ENCODE data around the gene KHDRBS2. TPM values are rescaled to one million over a fixed set of nuclear protein-coding genes. Genes with fewer than 3 reads are reported as not detected.

The KHDRBS2 gene
- polyA plus RNA-seq, 4 donors = 1.8 to 2.6 (median 2.3) TPM

DNA sequence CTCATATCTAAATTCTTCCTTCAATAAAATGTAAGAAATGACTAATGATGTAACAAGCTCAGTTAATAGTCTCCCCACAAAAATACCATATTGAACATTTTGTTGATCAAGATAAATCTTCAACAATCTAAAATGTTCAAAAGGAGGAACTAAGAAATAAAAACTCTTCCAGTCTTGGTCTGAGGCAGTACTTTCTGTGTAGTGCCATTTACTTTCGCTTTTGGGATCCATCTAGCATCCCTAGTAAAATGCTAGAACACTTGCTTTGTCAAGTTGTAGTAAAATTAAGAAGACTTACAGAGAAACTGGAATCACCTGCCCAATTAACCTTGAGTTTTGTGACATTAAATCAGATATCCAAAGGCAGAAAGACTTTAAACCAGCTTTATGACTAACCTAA lies 246.4 kb downstream of the KHDRBS2 start:
- DNase-seq (ENCODE audit: low read depth in 4 of 4, low spot score in 3 of 4) = no peak

DNA sequence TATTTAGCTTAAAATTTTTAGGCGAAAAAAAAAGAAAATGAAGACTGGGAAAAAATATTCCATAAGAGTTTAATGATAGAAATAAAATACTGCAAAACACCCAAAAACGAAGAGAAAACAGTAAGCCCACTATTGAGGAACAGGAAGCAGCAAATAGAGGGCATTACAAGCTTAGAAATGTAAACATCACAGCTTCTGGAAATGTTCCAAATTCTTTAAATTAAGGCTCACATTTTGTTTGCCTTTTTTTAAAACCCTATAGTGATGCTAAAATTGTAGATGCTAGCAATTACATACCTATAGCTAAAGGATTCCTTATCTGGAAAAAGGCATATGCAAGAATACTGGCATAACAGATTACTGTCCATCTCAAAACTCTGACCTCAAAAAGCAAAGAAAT lies 248.6 kb downstream of the KHDRBS2 start:
- no peak for DNase-seq (ENCODE audit: low read depth in 4 of 4, low spot score in 3 of 4)

DNA sequence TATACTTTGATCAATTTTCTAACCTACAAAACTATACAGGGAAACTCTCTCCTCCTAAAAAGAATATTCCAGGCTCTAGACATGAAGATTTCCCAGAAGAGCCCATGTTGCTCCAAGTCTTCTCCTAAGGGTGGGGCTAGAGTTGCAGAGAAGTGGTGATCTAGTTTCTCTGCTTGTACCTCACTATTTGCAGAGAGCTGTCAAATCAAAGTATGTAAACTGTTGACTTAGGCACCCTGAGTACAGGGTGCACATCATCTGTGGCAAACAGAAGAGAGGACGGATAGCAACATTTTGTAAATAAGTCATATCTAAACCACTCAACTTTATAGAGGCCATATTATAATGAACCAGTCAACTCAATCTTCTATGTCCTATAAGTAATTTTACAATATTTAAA lies 250.1 kb downstream of the KHDRBS2 start:
- no peak for DNase-seq (ENCODE audit: low read depth in 4 of 4, low spot score in 3 of 4)

DNA sequence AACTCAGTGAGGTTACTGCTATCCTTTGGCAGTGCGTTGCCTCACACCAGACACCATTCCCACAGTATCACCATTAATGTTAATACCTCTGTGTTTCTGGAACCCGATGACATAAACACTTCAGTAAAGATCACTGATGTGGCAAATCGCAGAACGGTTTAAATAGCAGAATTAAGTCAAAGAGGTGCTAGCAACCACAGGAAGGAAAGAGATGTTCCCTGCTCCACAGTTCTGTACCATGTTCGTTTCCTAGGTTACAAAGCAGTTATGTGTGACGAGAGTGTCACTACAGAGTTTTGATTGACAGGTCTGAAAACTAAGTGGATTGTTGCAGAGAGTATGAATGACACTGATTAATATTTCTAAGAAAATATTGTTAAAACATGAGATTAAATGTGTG lies 272.3 kb downstream of the KHDRBS2 start:
- no peak for DNase-seq (ENCODE audit: low read depth in 4 of 4, low spot score in 3 of 4)

DNA sequence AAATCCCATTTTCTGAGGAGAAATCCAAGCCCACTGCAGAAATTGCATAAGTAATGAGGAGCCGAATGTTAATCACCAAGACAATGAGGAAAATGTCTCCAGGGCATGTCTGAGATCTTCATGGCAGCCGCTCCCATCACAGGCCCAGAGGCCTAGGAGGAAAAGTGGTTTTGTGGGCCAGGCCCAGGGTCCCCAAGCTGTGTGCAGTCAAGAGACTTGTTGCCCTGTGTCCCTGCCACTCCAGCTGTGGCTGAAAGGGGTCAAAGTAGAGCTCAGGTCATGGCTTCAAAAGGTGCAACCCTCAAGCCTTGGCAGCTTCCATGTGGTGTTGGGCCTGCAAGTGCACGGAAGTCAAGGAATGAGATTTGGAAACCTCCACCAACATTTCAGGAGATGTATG lies 276.6 kb downstream of the KHDRBS2 start:
- DNase-seq (ENCODE audit: low read depth in 4 of 4, low spot score in 3 of 4) = no peak

DNA sequence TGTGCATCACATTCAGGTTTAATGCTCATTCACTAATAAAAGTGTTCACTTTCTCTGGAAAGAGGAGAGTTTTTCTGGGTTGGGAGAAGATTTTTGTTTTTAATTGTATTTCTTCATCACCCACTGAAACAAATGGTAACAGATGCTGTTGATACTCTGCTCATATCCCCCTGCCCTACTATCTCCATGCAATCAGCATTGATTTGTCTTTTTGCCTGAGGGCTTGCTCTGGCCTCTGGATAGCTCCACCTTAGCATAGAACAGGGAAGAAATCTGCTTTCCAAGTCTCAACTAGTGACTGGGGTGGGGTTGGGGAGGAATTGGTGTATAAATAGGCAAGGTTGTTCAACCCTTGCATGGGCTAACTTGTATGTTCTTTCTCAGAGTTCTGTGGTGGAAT lies 296.4 kb downstream of the KHDRBS2 start:
- no peak for DNase-seq (ENCODE audit: low read depth in 4 of 4, low spot score in 3 of 4)

DNA sequence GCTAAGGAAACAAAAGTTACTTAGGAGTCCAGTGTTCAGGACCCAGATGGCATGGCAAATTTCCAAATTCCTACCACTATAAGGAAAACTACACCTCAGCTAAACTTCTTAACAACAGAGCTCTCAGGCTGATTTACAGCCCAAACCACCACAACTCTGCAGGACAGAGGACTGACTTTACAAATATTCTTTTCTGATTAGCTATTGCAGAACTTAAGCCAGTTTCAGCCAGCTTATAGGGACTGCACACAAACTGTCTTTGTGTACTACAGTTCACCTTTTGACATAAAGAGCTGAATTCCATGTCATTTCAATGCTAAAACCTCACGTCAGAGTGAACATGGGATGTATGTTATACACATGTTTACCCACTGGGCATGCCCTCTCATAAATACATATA lies 305.4 kb downstream of the KHDRBS2 start:
- DNase-seq (ENCODE audit: low read depth in 4 of 4, low spot score in 3 of 4) = no peak

DNA sequence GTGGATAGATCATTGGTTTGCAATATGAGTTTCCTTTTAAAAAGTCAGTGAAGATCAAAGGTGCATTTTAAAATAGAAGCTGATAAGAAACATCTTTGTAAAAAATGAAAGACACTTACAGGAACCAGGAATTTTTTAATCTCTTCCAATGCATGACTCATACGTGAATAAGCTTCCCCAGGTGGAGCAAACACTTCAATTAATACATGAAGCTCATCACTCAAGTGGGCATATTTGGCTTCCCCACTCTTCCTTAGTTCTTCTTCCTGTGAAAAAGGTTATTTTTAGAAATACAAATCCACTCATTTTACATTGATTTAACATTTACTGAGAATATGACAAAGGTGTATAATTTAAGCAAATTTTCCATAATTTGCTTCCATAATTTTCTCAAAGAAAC lies 308.1 kb downstream of the KHDRBS2 start:
- no peak for DNase-seq (ENCODE audit: low read depth in 4 of 4, low spot score in 3 of 4)

DNA sequence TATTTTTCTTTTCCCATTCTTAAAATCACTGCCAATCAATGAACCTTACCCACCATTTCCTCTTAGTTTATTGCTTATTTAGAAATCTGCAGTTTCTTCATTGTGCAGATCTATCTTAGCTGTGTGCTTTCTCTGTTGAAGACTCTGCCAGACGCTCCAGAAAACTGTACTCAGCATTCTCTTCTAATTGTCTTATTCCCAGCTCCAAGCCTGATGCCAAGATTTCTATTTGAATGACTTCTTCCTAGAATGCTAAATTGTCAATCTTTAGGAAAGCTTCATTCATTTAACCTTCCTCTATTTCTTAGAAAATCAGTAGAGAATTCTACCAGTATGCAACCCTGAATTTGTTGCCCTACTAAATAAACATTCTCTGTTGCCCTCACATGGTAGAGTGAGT lies 308.9 kb downstream of the KHDRBS2 start:
- no peak for DNase-seq (ENCODE audit: low read depth in 4 of 4, low spot score in 3 of 4)

DNA sequence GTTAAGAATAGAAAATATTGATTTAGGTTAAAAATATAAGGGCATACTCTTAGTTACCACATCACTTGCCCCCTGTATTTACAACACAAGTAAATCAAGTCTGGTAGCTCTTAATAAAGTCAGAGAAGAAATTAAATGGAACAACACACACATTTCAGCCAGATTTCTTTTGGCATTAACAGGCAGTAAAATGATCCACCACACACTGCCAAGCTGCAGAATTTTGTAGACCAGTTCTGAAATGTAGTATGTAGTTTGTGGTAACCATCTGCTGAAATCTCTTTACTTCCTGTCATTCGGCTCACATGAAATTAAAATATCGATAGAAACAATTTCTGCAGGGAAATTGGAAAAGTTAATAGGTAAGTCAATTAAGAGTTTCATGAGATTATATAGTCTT lies 326.8 kb downstream of the KHDRBS2 start:
- DNase-seq (ENCODE audit: low read depth in 4 of 4, low spot score in 3 of 4) = no peak

DNA sequence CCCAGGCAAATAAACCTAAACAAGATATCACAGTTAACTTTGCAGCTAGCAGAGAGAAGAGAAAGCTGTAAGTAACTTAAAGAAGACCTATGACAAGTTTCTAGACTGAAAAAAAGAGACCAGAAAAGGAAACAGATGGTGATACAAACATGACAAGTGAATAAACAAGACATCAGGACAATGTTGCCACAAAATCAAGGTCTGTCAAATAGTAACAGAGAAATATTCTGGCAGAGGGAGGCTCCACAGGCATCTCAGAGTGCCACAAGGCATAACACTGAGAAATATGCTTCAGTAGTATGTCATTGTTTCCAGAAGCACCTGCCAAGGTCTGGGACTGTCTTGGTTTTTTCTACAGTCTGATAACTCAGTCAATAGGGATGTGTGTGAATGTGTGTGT lies 332.2 kb downstream of the KHDRBS2 start:
- DNase-seq (ENCODE audit: low read depth in 4 of 4, low spot score in 3 of 4) = no peak

DNA sequence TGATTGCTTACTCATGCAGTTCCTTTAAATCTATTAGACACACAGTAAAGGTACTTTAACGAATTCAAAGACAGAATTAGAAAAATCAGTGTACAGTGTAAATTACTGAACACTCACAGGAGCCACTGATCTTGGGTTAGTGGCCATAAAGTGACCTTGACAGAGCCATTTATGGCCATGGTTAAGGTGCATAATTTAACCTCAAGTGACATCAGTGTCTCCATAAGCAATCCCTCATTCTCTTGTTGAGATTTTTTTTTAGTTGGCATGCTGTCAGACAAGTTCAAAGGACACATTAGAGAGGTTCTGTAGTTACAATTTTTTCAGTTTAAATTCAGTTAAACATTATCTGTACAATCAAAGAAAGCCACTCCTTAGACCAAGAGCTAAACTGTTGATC lies 334.4 kb downstream of the KHDRBS2 start:
- DNase-seq (ENCODE audit: low read depth in 4 of 4, low spot score in 3 of 4) = no peak

DNA sequence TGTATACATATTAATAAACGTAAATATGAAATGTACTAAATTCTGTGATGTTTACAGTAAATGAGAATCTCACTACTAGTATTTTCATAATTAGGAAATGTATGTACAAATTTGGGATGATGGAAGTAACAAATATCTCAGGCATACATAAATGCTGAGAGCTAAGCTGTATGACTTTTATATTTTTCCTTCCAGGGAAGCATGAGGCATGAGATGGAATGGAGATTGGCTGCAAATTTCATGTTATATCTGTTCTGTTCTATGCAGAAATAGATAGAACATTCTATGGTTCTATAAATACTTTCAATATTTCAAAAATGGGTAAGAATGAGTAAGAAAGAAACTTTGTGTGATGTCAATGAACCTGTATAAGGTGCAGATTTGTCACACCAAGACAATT lies 335.2 kb downstream of the KHDRBS2 start:
- no peak for DNase-seq (ENCODE audit: low read depth in 4 of 4, low spot score in 3 of 4)

DNA sequence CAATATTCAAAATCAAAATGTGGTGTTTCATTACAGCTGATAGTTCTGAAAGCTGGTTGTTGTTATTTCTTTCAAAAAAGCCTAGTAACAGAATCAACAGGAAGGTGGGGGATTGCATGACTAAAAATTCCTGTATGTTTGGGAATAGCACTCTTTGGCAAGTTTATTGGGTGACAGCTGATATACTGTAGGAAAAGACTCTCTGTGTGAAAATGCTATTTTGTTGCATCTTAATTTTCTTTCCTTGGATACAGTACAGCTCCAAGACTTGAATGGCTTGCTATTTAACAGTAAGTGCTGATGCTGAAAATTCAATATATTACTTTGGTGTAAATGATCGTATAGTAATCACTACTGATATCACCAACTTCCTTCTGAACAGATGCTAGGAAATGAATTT lies 336.1 kb downstream of the KHDRBS2 start:
- no peak for DNase-seq (ENCODE audit: low read depth in 4 of 4, low spot score in 3 of 4)

DNA sequence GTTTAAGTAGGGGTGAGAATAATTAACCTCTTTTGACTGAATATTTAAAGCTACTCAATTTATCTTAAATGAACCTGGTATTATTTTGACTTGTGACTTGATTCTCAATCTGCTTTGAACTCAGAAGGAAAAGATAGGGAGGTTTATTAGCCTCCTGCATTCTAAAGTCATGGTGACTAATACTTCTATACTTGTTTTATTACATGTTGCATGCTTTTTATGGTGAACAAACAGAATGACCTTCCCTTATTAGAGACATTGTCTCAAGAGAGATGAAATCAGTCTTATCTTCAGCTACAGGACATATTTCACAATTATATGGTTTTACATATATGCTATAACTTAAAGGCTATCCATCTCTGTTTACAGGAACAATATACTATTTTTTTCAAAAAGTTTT lies 336.9 kb downstream of the KHDRBS2 start:
- no peak for DNase-seq (ENCODE audit: low read depth in 4 of 4, low spot score in 3 of 4)

DNA sequence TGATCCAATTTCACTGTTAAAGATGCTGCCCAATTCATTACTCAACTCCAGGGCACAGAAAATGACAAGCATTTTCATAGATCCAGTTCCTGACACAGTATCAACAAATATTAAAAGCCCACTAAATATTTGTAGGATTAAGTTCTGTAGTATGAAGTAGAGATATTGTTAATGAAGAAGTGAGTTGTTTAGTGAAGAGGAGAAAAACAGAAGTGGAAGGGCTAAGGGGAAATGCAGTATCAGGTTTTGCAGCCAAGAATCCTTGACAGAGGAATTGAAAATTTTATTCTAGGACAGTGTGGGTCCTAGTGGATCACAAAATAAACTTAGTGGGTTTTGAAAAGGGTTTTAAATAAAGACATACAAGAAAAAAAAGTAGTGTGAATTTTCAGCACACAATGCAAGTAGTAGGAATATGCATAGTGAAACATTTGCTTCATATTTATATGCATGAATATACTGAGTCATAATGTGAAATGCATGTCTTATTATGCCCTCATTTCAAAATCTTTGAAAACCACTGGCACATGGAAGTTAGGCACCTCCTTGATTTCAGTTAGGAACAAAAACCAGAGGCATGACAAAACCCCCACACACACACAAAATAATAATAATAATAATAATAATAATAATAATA lies 338.6 kb downstream of the KHDRBS2 start:
- DNase-seq (ENCODE audit: low read depth in 4 of 4, low spot score in 3 of 4) = no peak

DNA sequence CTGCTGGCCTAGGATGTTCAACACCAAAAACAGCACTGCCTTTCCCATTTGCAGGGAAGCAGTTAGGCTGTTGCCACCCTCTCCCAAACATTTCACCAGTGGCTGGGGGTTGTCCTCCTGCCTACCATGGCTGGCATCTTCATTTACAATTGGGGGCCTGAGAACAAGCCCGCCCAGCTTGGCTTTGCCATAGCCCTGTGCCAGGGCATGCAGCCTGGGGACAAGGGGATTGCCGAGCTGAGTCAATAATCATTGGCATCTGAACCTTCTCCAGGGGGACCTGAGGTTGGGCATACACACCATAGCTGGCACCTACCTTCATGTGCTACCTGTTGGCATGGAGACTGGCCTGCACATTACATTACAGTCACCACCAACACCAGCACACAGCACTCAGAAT lies 345.1 kb downstream of the KHDRBS2 start:
- no peak for DNase-seq (ENCODE audit: low read depth in 4 of 4, low spot score in 3 of 4)

DNA sequence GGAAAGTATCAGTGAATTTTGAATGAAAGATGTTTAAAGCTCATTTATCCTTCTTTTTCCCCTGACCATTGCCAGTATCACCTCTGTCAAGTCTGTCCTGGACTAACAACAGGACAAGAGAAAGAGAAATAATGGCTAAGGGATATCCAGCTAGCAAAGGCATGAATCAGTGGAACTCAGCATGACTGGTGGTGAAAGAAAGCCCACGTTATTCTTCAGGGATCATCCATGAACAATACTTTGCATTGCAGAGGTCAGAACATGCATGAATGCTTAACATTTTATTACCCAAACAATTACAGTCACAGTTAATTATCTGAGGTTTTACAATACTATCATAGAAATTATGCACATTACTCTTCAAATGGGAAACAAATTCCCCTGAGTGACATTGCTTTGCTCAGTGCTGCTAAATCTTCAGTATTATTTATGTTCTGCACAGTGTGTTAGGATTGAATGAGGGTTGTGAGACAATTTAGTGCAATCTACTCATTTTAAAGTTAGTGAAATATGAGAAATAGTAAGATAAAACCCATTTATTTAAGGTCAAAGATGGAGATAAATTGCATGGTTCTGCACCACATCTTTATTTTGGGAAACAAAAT lies 350.7 kb downstream of the KHDRBS2 start:
- no peak for DNase-seq (ENCODE audit: low read depth in 4 of 4, low spot score in 3 of 4)

DNA sequence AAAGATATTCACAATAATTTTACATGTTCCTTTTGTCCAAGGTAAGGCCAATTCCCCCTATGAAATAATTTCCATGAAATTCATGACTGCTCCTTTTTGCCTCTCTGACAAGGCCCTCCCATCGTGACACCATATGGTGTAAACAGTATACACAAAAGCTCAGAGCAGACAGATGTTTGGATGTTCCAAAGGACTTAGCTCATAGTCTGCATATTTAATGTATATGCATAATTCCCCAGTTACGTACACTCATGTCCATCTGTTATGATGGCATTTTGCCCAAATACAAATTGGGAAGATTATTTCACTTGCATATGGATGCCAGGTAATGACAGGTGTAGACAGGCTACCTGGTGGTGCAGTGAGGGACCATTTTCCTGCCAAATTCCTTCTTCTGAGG lies 376.5 kb downstream of the KHDRBS2 start:
- DNase-seq (ENCODE audit: low read depth in 4 of 4, low spot score in 3 of 4) = no peak

DNA sequence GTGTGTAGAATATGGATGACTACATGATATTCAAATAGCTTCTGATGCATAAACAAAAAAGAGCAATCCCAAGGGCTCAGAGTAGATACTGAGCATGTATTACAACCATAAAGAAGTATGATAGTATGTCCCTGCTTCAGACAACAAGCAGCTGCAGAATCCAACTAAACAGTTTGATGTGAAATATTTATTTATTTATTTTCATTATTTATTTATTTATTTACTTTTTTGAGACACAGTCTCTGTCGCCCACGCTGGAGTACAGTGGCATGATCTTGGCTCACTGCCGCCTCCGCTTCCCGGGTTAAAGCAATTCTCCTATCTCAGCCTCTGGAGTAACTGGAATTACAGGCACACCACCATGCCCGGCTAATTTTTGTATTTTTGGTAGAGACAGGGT lies 384.3 kb downstream of the KHDRBS2 start:
- no peak for DNase-seq (ENCODE audit: low read depth in 4 of 4, low spot score in 3 of 4)

DNA sequence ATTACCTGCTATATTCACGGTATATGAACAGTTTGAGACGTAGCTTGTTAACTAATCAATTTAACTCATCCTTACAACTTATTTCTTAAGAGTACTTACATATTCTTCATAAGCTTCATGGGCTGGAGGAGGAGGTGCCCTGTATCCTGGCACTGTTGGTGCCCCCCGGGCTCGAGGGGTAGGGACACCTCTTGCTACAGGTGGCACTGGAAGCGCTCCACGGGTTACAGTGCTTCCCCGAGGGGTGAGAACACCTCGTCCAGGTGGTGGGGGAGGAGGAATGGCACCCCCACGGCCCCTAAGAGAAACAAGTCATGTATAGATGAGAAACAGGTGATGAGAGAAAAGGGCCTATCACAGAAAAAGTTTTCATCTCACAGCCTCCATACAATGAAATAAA lies 391.5 kb downstream of the KHDRBS2 start:
- no peak for DNase-seq (ENCODE audit: low read depth in 4 of 4, low spot score in 3 of 4)

DNA sequence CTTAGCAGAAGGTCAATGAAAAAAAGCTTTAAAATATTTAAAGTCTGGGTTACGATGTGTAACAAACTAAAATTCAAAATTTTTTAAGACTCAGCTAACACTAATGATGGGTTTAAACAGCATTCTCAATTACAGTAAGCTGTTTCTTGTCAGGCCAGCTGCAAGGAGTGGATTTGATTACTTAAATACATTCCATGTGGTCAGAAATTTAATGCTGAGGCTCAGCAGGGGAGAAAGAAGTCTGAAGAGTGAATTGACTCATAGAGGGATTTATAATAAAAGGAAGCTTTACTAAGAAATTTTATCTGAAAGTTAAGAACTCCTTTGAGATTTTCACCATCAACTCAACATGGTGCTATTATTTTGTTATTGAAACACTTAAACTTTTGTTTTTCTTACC lies 398.6 kb downstream of the KHDRBS2 start:
- DNase-seq (ENCODE audit: low read depth in 4 of 4, low spot score in 3 of 4) = no peak
